D721Med (cell line): Measurements from ENCODE around the gene ABCA2.
"Not testable (repeated sequence)": the region's sequence is repeated elsewhere in the genome, so short reads cannot be mapped to it uniquely, and the experiment has no call there.

ENCODE experiments used
- DNase-seq: peaks from one replicate; pipeline ENCODE4 v3.0.0; 2011; ENCODE audit warnings: low spot score; ENCODE audit not compliant: insufficient read length
- FAIRE-seq: peaks from 2 replicates; lab custom pipeline; 2011; peaks lifted over from hg19 to GRCh38; lab: Jason Lieb, UNC
- TF ChIP-seq, protein P1 (sequence below): IDR thresholded peaks from 2 replicates; pipeline ENCODE4 v1.5.1; 2012; ENCODE audit warnings: mild to moderate bottlenecking, control low read depth; ENCODE audit not compliant: insufficient read depth; ENCODE audit errors: missing control alignments

The ABCA2 gene

DNA sequence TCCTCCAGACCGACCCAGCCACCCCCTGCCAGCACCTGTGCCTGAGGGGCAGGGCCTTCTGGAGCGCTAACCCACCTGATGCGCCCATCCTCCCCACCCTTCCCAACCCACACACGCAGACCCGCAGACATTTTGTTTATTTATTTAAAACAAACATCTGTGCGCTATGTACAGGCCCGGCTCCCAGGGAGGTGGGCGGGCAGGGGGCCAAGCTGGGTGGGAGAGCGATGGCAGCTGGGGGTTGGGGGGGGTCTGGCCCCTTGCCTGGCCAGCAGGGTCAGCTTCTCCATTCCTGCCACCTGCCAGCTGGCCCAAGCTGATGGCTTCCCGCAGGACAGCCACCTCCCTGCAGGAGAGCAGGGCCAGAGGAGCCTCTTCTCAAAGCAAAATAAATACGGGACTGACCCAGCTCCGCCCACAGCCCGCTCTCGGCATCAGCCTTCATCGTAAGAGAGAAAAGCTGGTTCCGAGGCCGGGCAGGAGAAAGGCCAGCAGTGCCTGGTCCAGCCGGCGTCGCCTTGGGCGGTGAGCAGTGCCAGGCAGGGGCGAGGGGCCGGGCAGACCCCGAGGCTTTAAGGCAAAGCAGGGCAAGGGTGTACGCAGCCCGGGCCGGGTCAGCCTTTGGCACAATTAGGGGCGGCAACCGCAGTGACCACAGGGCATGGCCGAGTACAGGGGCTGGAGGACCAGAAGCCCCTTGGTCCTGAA is 20.8 kb downstream of the ABCA2 start:
- DNase-seq (no peak), FAIRE-seq (no peak)
- TF ChIP-seq, protein P1, sequence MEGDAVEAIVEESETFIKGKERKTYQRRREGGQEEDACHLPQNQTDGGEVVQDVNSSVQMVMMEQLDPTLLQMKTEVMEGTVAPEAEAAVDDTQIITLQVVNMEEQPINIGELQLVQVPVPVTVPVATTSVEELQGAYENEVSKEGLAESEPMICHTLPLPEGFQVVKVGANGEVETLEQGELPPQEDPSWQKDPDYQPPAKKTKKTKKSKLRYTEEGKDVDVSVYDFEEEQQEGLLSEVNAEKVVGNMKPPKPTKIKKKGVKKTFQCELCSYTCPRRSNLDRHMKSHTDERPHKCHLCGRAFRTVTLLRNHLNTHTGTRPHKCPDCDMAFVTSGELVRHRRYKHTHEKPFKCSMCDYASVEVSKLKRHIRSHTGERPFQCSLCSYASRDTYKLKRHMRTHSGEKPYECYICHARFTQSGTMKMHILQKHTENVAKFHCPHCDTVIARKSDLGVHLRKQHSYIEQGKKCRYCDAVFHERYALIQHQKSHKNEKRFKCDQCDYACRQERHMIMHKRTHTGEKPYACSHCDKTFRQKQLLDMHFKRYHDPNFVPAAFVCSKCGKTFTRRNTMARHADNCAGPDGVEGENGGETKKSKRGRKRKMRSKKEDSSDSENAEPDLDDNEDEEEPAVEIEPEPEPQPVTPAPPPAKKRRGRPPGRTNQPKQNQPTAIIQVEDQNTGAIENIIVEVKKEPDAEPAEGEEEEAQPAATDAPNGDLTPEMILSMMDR = no peak

DNA sequence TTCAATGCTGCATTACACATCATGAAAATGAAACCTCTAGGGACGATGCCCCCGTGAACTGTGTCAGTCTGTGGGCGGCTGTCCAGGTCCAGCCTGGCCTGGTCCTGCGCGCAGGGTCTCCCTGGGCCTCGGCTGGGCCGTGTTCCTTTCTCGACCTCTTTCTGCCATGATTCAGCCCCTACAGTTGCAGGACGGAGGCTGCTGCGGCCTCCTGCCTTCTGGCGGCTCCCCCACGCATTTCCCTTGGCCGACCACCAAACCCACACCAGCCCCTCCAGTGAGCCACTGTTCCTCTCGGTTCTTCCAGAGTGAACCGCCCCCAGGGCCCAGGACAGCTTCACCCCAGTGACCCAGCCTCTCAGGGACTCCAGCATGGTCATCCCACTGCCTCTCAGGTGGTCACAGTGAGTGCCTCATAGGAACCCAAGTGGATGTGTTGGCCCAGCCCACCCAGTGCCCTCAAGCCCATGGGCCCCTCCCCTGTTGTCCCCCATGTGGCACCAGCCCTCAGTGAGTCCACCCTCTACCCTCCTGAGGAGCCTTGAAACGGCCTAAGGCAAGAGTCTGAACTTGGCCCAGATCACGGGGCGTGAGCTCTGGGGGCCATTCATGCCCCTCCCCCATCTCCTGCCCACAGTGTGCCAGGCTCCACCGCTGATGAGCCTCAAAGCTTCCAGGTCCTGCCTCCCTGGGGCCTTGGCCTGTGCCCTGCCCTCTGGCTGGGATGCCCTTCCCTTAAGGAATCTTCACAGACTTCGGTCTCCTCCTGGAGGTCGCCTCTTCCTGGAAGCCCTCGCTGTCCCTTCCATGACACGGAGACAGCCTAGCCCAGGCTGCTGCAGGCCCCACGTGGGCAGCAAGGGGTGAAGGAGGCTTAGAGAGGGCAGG is 21.7 kb downstream of the ABCA2 start:
- FAIRE-seq = no peak
- no peak for DNase-seq
- TF ChIP-seq, protein P1 = no peak

DNA sequence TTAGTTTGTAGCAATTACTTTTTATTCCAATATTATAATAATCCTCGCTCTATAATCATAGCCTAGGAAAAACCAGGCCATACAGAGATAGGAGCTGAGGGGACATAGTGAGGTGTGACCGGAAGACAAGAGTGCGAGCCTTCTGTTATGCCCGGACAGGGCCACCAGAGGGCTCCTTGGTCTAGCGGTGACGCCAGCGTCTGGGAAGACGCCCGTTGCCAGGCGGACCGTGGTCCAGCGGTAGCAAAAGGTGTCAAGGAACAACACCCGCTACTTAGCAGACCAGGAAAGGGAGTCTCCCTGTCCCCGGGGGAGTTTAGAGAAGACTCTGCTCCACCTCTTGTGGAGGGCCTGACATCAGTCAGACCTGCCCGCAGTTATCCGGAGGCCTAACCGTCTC is 23.8 kb downstream of the ABCA2 start:
- TF ChIP-seq, protein P1 = peak; percentile 13
- DNase-seq, FAIRE-seq: not testable (repeated sequence)

DNA sequence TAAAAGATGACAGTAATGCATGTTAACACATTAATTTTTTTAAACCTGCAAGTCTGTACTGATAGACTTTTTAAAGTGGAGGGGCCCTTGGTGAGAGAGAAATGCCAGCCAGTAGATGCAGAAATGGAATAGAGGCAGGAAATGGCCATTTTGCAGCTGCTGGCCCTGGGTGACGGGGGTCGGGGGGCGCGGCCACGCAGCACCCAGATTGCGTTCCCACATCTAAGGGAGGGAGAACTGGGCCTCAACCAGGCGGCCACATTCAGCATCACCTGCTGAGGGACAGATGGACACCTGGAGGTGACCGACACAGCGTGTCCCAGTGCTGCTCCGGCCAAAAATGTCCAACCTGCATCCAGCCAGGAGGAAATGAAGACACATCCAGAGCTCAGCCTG is 25.4 kb downstream of the ABCA2 start:
- FAIRE-seq (no peak), DNase-seq (no peak)
- TF ChIP-seq, protein P1 = no peak

DNA sequence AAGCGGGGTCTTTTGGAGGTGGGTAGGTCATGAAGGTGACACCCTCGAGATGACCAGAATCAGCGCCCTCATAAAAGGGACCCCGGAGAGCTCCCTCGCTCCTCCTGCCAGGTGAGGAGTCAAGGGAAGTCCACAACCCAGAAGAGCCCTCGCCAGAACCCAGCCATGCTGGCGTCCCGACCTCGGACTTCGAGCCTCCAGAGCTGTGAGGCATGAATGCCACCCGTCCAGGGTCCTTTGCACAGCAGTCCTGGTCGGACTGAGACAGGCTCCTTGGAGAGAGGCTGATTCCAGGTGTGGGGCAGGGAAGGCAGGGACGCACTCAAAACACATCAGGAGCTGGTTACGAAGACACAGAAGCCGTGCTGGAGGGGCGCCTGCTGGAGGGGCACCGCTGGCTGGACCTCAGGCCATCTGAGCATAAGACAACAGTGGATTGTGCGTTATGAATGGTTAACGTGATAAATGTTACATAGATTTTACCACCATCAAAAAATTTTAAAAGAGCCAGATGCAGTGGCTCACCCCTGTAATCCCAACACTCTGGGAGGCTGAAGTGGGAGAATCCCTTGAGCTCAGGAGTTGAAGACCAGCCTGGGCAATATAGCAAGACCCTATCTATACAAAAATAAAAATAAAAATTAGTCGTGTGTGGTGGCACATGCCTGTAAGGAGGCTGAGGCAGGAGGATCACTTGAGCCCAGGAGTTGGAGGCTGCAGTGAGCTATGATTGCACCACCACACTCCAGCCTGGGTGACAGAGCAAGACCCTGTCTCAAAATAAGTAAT is 26.0 kb downstream of the ABCA2 start:
- no peak for FAIRE-seq
- TF ChIP-seq, protein P1 = no peak
- no peak for DNase-seq

DNA sequence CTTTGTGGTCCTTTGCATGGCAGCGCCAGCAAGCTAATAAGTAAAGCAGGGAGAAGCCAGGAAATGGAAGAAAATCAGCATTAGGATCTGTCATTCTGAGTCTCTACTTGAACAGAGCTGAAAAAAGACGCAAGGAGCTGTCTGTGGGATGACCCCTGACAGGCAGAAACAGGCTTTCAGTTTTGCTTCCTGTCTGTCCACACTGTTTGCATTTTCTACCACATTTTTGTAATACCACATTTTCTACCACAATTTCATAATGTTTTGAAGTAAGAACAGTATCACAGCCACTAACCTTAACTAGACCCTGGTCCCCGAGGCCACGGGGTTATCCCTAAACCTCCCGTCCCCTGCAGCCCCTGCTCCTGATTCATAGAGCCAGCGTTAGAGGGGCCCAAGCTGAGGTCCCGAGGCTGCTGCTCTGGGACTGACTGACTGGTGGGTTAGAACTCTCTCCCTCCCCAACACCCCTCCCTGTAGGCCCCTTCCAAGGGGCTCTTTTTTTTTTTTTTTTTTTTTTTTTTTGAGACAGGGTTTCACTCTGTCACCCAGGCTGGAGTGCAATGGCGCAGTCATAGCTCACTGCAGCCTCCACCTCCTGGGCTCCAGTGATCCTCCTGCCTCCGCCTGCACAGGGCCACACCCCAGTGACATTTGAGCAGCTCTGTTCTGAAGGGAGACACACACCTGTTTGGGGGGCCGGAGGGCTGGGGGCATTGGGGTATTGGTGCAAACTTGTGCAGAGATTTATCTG is 27.7 kb downstream of the ABCA2 start:
- DNase-seq = no peak
- no peak for FAIRE-seq
- TF ChIP-seq, protein P1 = no peak
